ENCODE data around the gene TMEM151A. TPM values are rescaled to one million over a fixed set of nuclear protein-coding genes. Genes with fewer than 3 reads are reported as not detected.
"Not testable (repeated sequence)": the region's sequence is repeated elsewhere in the genome, so short reads cannot be mapped to it uniquely, and the experiment has no call there.

The TMEM151A gene
- 0.42 and 0.85 TPM in 2 replicates for total RNA-seq (2014; rRNA removed; shearing (Covaris generic))

DNA sequence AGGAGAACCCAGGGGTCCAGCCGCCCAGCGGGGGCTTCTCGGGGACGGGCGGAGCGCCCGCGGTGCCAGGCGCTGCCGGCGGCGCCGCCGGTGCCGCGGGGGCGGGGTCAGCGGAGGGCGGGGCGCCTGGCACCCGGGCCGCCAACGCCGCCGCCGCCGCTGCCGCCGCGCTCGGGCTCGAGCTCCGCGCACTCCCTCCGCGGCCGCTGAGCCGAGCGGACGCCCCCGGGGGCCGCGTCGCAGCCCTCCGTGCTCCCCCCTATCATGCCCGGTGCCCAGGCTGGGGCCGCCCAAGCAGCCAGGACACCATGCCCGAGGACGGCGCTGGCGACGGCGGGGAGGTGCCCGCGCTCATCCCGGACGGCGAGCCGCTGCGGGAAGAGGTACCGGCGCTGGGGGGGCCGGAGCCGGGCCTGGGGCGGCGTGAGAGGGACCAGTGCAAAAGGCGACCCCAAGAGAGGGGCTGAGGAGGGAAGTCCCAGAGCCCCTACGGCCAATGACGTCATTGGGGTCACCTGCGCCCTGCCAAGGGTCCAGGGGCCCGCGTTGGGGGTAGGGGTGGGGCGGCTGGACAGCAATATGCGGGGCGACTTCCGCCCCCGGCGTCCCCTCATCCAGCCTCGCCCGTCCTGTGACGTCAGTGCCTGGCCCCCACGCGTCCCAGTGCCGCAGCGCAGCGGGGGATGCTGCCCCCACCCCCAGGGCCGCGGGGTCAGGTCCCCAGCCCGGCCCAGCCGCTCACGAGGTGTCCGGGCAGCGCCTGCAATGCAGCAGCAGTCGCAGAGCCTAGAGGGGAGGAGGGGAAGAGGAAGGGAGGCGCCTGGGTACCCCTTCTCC is at the start of gene TMEM151A:
TMEM151A (plus strand) TSS at position 189 of the 837 bp plus-strand sequence; CDS start at position 309, 120 bp downstream.
- Histone ChIP-seq H3K27me3 (ENCODE audit: control insufficient read depth, insufficient read depth, low read length) (peaks cover 31% of the 10 kb centered on the region), H3K36me3 (replicated peaks; ENCODE audit: control insufficient read depth, insufficient read depth, low read length) (no peaks in the 10 kb centered on the region; the same call in 1 of the 2 replicates), H3K4me3 (ENCODE audit: insufficient read depth, low read depth, low read length) (peak within 1 kb of the TSS; percentile 49)
- peak; percentile 91 for DNase-seq

DNA sequence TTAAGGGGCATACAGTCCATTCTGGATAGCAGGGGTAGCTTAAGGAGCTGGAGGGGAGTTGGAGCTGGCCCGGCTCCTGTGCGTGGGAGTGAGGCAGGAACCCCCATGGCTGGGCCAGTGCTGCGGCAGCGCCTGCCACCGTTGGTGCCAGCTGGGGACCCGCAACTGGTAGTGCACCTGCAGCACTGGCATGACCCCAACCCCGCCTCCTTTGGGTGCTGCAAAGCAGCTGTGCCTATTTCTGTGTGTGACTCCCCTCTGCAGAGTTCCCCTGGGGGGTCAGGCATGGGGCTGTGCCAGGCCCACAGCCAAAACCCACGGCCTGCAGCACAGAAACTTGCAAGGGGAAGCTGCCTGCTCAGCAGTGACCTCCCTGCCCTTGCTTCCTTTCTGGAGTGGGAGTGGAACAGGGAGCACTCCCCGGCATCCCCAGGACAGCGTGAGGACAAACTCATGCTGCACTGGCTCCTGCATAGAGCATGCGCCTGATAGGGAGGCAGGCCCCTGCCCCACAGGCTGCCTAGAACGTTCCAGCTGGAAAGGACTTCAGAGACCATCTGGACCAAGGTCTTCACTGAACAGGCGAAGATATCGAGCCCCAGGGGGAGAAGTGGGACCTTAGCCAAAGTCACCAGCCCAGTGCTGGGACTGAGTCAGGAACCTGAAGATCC is 49.5 kb upstream of the TMEM151A start:
- Histone ChIP-seq H3K4me3 (ENCODE audit: insufficient read depth, low read depth, low read length) (no peak overlapping the region), H3K36me3 (replicated peaks; ENCODE audit: control insufficient read depth, insufficient read depth, low read length) (peaks cover 2% of the 10 kb centered on the region), H3K27me3 (ENCODE audit: control insufficient read depth, insufficient read depth, low read length) (no peaks in the 10 kb centered on the region)
- DNase-seq: no peak

- H3K27me3 ChIP-seq (ENCODE audit: control insufficient read depth, insufficient read depth, low read length): no peaks in the 10 kb centered on the region
- H3K4me3 ChIP-seq (ENCODE audit: insufficient read depth, low read depth, low read length): no peak overlapping the region
- H3K36me3 ChIP-seq (replicated peaks; ENCODE audit: control insufficient read depth, insufficient read depth, low read length): no peaks in the 10 kb centered on the region; the same call in 1 of the 2 replicates
- DNase-seq: no peak
Observed at GRCh38 chr11:66243782-66244535, 47.7 kb upstream of the TMEM151A start.

- H3K36me3 ChIP-seq (replicated peaks; ENCODE audit: control insufficient read depth, insufficient read depth, low read length): no peaks in the 10 kb centered on the region; the same call in 1 of the 2 replicates
- DNase-seq: no peak
- no peak overlapping the region for H3K4me3 ChIP-seq (ENCODE audit: insufficient read depth, low read depth, low read length)
- no peaks in the 10 kb centered on the region for H3K27me3 ChIP-seq (ENCODE audit: control insufficient read depth, insufficient read depth, low read length)
Observed at GRCh38 chr11:66247295-66247694, 44.4 kb upstream of the TMEM151A start.

GRCh38 chr11:66247801-66248200 is 43.9 kb upstream of the TMEM151A start:
- DNase-seq: no peak
- Histone ChIP-seq H3K4me3 (ENCODE audit: insufficient read depth, low read depth, low read length) (no peak overlapping the region), H3K27me3 (ENCODE audit: control insufficient read depth, insufficient read depth, low read length) (no peaks in the 10 kb centered on the region), H3K36me3 (replicated peaks; ENCODE audit: control insufficient read depth, insufficient read depth, low read length) (no peaks in the 10 kb centered on the region; the same call in 1 of the 2 replicates)

- Histone ChIP-seq H3K4me3 (ENCODE audit: insufficient read depth, low read depth, low read length) (no peak overlapping the region), H3K27me3 (ENCODE audit: control insufficient read depth, insufficient read depth, low read length) (no peaks in the 10 kb centered on the region), H3K36me3 (replicated peaks; ENCODE audit: control insufficient read depth, insufficient read depth, low read length) (no peaks in the 10 kb centered on the region)
- DNase-seq: no peak
Observed at GRCh38 chr11:66248903-66249302, 42.8 kb upstream of the TMEM151A start.

- Histone ChIP-seq H3K4me3 (ENCODE audit: insufficient read depth, low read depth, low read length) (no peak overlapping the region), H3K36me3 (replicated peaks; ENCODE audit: control insufficient read depth, insufficient read depth, low read length) (no peaks in the 10 kb centered on the region), H3K27me3 (ENCODE audit: control insufficient read depth, insufficient read depth, low read length) (no peaks in the 10 kb centered on the region)
- DNase-seq: no peak
Observed at GRCh38 chr11:66251809-66252208, 39.9 kb upstream of the TMEM151A start.

- not testable (repeated sequence) for H3K27me3 ChIP-seq (ENCODE audit: control insufficient read depth, insufficient read depth, low read length)
Observed at GRCh38 chr11:66253081-66253480, 38.6 kb upstream of the TMEM151A start.

GRCh38 chr11:66258473-66258893 is 33.2 kb upstream of the TMEM151A start:
- H3K36me3 ChIP-seq (replicated peaks; ENCODE audit: control insufficient read depth, insufficient read depth, low read length): peaks cover 18% of the 10 kb centered on the region
- H3K27me3 ChIP-seq (ENCODE audit: control insufficient read depth, insufficient read depth, low read length): no peaks in the 10 kb centered on the region
- peak overlapping the region; percentile 94 for H3K4me3 ChIP-seq (ENCODE audit: insufficient read depth, low read depth, low read length)
- DNase-seq: no peak

More at GRCh38 chr11:66253081-66253480, 38.6 kb upstream of the TMEM151A start:
- H3K4me3 ChIP-seq (ENCODE audit: insufficient read depth, low read depth, low read length); H3K36me3 ChIP-seq (replicated peaks; ENCODE audit: control insufficient read depth, insufficient read depth, low read length); DNase-seq: not testable (repeated sequence)

DNA sequence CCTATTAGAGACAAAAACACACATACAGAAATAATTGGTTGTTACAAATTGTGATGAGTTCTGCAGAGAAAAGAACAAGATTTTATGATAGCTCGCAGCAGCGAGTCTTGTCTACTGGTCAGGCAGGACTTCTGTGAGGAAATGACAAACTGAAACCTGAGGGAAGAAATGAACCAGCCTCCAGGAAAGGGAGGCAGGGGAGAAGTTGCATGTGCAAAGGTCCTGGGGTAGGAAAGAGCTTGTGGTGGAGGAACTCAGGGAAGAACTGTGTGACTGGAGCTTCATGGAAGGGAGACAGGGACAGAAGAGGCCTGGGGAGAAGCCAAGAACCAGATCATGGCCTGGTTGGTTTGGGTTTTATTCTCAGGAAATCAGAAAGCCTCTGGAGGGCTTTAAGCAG is 32.5 kb upstream of the TMEM151A start:
- Histone ChIP-seq H3K27me3 (ENCODE audit: control insufficient read depth, insufficient read depth, low read length) (no peaks in the 10 kb centered on the region), H3K36me3 (replicated peaks; ENCODE audit: control insufficient read depth, insufficient read depth, low read length) (peaks cover 19% of the 10 kb centered on the region), H3K4me3 (ENCODE audit: insufficient read depth, low read depth, low read length) (no peak overlapping the region)
- no peak for DNase-seq

DNA sequence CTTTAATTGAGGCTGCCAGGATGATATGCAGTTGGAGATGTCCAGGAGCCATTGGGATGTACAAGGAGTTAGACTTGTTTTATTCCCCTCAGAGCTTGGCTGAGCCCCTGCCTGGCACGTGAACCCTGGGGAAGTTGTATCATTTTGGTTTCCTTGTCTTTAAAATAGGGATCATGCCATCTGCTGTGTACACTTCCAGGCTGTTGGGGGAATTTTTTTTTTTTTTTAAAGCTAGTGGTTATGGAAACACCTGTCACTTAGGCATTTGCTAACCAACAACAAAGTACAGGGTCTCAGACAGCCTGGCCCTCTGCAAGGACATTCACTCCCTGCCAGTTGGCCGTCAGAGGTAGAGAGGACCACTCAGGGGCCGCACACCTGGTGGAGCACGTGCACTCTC is 31.7 kb upstream of the TMEM151A start:
- H3K36me3 ChIP-seq (replicated peaks; ENCODE audit: control insufficient read depth, insufficient read depth, low read length): peaks cover 22% of the 10 kb centered on the region
- no peak overlapping the region for H3K4me3 ChIP-seq (ENCODE audit: insufficient read depth, low read depth, low read length)
- H3K27me3 ChIP-seq (ENCODE audit: control insufficient read depth, insufficient read depth, low read length): no peaks in the 10 kb centered on the region
- no peak for DNase-seq

GRCh38 chr11:66261578-66261977 is 30.1 kb upstream of the TMEM151A start:
- H3K4me3 ChIP-seq (ENCODE audit: insufficient read depth, low read depth, low read length): no peak overlapping the region

GRCh38 chr11:66262191-66262590 is 29.5 kb upstream of the TMEM151A start:
- Histone ChIP-seq H3K27me3 (ENCODE audit: control insufficient read depth, insufficient read depth, low read length) (no peaks in the 10 kb centered on the region), H3K36me3 (replicated peaks; ENCODE audit: control insufficient read depth, insufficient read depth, low read length) (peaks cover 22% of the 10 kb centered on the region), H3K4me3 (ENCODE audit: insufficient read depth, low read depth, low read length) (no peak overlapping the region)
- no peak for DNase-seq

More at GRCh38 chr11:66261578-66261977, 30.1 kb upstream of the TMEM151A start:
- Histone ChIP-seq H3K27me3 (ENCODE audit: control insufficient read depth, insufficient read depth, low read length) (no peaks in the 10 kb centered on the region), H3K36me3 (replicated peaks; ENCODE audit: control insufficient read depth, insufficient read depth, low read length) (peaks cover 22% of the 10 kb centered on the region)
- DNase-seq: no peak

DNA sequence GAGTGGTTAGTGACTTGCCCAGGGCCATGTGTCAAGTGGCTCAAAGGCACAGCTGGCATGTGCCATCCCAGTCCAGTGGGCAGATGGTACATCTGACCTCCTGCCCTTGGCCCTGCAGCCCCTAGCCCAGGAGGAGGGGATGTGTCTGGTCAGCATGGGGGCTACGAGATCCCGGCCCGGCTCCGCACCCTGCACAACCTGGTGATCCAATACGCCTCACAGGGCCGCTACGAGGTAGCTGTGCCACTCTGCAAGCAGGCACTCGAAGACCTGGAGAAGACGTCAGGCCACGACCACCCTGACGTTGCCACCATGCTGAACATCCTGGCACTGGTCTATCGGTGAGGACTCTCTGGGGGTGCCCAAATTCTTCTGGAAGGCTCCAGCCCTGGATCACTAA is 29.0 kb upstream of the TMEM151A start:
- H3K27me3 ChIP-seq (ENCODE audit: control insufficient read depth, insufficient read depth, low read length): no peaks in the 10 kb centered on the region
- no peak for DNase-seq
- peaks cover 22% of the 10 kb centered on the region for H3K36me3 ChIP-seq (replicated peaks; ENCODE audit: control insufficient read depth, insufficient read depth, low read length)
- H3K4me3 ChIP-seq (ENCODE audit: insufficient read depth, low read depth, low read length): no peak overlapping the region
